Tibial artery (tissue), 4 donors: ENCODE data around the gene GALNT10.

Experiments used
- DNase-seq, 2 donors: peaks; one replicate each; pipeline ENCODE4 v3.0.0-alpha.2; 2019
- H3K27ac ChIP-seq, 2 donors: fragments of 200-600 bp; sonication (generic) in 1 of 2; 1 replicate in 1 of 2; 2 replicates in 1 of 2; pipeline ENCODE4 v1.5.1; 2018 to 2019; ENCODE audit warnings: mild to moderate bottlenecking in 1 of 2
- H3K27me3 ChIP-seq, 2 donors: fragments of 200-600 bp; sonication (generic) in 1 of 2; one replicate each; pipeline versions ENCODE4 v1.5.1 to v1.6.0; 2016 to 2019
- H3K36me3 ChIP-seq, 3 donors: fragments of 200-600 bp; sonication (generic) in 2 of 3; one replicate each; pipeline ENCODE4 v1.5.1; 2016 to 2019; ENCODE audit warnings: mild to moderate bottlenecking in 2 of 3
- H3K4me1 ChIP-seq, 4 donors: fragments of 200-600 bp; sonication (generic) in 2 of 4; 1 replicate in 3 of 4; 2 replicates in 1 of 4; pipeline ENCODE4 v1.5.1; 2016 to 2019
- H3K4me3 ChIP-seq, 2 donors: fragments of 200-600 bp; sonication (generic) in 1 of 2; 1 replicate in 1 of 2; 2 replicates in 1 of 2; pipeline ENCODE4 v1.5.1; 2018 to 2019; ENCODE audit warnings: mild to moderate bottlenecking in 2 of 2
- H3K9me3 ChIP-seq, 3 donors: fragments of 200-600 bp; sonication (generic) in 1 of 3; one replicate each; pipeline ENCODE4 v1.5.1; 2016 to 2019
- intact Hi-C: fragments of 100-400 bp; cut with DNase I; formaldehyde crosslinking; loops from one replicate; pipeline ENCODE4 v1.15.0; 2023; ENCODE audit warnings: low total_unique reads
- TF ChIP-seq, protein P1 (sequence below), 2 experiments: fragments of 200-600 bp in 1 of 2; fragments of 450-650 bp in 1 of 2; IDR thresholded peaks; one replicate each; pipeline ENCODE4 v1.5.1; 2017 to 2019; ENCODE audit warnings: antibody characterized with exemption in 2 of 2, mild to moderate bottlenecking in 1 of 2, moderate library complexity in 1 of 2

Gene GALNT10

DNA sequence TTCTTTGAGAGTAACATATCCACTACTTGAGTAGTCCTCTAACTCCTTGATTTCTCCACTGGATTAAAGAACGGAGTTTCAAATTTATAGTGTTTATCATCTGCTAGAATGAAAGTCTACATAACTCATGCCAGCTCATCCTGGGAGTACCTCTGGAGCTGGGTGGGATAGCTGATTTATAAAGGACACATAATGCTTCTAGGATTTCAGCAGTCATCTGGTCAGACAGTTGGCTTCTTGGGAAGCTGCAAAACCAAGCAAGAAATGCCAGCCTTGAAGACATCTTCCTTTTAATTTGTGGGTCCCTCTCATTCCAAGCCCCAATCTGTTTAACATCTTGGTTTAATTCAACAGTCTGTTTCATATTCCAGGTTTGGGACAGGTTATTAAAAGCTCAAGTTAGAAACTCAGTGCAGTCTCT, 3.2 kb downstream of the GALNT10 start:
- Histone ChIP-seq H3K9me3 (no peaks in the 10 kb centered on the region), H3K4me3 (no peak overlapping the region), H3K4me1 (peaks cover 0 to 51% (median 33%) of the 10 kb centered on the region in 4 donors), H3K27ac (peak overlapping the region in 1 of 2 donors; percentile 14), H3K27me3 (no peaks in the 10 kb centered on the region), H3K36me3 (no peaks in the 10 kb centered on the region)
- intact Hi-C loops: no loop called here
- TF ChIP-seq, protein P1, sequence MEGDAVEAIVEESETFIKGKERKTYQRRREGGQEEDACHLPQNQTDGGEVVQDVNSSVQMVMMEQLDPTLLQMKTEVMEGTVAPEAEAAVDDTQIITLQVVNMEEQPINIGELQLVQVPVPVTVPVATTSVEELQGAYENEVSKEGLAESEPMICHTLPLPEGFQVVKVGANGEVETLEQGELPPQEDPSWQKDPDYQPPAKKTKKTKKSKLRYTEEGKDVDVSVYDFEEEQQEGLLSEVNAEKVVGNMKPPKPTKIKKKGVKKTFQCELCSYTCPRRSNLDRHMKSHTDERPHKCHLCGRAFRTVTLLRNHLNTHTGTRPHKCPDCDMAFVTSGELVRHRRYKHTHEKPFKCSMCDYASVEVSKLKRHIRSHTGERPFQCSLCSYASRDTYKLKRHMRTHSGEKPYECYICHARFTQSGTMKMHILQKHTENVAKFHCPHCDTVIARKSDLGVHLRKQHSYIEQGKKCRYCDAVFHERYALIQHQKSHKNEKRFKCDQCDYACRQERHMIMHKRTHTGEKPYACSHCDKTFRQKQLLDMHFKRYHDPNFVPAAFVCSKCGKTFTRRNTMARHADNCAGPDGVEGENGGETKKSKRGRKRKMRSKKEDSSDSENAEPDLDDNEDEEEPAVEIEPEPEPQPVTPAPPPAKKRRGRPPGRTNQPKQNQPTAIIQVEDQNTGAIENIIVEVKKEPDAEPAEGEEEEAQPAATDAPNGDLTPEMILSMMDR (IDR thresholded peaks at IDR 0.05): no peak
- DNase-seq: no peak

DNA sequence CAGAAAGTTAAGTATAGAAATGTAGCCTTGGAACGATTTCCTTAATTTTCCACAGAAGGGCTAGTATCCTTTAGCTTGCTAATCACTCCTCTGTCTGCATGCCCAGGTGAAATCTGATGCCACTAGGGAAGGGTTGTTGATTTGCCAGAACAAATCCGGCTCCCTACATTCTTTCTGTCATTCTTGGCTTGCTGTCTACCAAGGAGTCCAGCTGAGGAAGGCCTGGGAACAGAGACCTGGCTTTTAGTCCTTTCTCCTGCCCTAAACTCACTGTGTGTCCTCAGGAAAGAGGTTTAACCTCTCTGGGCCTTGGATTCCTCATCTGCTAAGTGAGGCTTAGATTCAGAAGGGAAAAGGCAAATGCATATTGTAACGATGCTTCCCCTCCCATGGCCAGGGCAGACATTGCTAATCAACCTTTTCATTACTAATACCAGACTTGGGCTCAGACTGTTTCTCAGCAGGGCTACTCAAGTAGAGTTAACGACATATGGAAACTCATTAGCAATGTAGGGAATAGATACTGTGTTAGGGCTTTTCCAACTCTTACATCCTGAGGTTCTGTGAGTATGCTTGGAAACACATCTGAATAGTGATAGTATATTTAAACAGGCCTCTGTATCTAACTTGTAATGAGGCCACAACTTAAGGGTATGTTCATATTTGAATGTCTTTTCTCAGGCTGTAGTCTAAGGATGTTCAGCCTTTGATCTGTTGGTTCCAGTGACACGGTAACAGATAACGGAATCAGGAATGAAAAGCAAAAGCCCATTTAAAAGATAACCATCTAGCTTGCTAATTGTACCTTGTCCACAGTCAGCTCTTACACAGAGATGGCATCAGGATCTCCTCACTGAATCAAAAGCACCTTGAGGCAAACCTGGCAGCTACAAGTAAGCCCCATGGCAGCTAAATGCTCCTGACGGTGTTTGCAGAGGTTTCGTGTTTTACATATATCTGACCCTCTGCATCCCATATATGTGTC, 4.1 kb downstream of the GALNT10 start:
- intact Hi-C loops: no loop called here
- no peak for DNase-seq
- Histone ChIP-seq H3K27me3 (no peaks in the 10 kb centered on the region), H3K27ac (no peak overlapping the region), H3K9me3 (no peaks in the 10 kb centered on the region), H3K4me1 (peaks cover 0 to 54% (median 32%) of the 10 kb centered on the region in 4 donors), H3K36me3 (no peaks in the 10 kb centered on the region), H3K4me3 (no peak overlapping the region)
- TF ChIP-seq, protein P1 (IDR thresholded peaks at IDR 0.05): no peak

DNA sequence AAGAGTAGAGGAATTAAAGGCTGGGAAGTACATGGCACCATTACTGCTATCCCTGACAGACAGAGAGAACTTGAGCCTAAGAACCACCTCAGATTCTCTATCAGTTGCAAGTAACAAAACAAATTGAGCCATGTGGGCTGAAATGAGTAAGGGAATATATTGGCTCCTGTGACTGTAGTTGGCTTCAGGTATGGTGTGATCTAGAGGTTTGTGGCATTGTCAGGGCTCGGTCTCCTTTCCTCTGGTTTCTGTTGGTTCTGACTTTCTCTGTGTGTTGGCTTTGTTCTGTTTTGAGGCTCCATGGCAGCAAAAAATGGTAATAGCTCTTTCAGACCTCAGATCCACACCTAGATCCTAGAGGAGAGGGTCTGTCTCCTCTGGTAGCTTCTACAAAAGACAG, 5.7 kb downstream of the GALNT10 start:
- Histone ChIP-seq H3K4me1 (peaks cover 0 to 50% (median 33%) of the 10 kb centered on the region in 4 donors), H3K27me3 (no peaks in the 10 kb centered on the region), H3K27ac (no peak overlapping the region), H3K4me3 (no peak overlapping the region), H3K9me3 (no peaks in the 10 kb centered on the region), H3K36me3 (no peaks in the 10 kb centered on the region)
- no peak for DNase-seq
- intact Hi-C loops: no loop called here
- TF ChIP-seq, protein P1 (IDR thresholded peaks at IDR 0.05): no peak

DNA sequence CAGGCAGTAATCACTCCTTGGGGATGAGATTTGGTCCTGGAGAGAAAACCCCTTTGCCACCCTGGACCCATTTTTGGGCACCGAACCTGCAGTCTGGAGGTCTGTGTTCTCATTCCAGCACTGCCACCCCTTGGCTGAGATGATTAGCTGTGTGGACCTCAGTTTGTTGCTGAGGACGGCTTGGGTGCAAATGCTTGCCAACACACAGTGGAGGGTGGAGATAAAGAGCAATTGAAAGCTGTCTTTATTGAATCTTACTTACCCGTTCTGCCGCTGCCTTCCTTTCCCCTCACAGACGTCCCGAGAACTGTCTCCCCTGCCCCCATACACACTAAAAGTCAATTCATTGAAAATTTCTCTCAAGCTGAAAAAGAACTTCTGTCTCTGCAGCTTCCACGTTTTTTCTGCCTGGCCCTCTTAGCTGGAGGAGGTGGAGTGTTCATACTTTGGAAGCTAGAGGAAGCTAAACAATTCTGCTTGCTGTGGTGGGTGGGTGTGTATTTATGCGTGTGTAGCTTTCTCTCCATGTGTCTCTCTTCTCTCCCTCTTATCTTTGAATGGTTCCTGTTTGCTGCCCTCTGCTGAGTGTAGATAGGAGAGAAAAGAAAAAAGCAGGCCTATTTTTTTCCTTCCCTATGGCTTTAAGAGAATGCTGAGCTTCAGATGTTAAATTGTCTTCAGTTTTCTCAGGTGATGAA, 6.6 kb downstream of the GALNT10 start:
- TF ChIP-seq, protein P1 (IDR thresholded peaks at IDR 0.05): no peak
- H3K27ac ChIP-seq: no peak overlapping the region
- H3K4me1 ChIP-seq: peaks cover 0 to 42% (median 25%) of the 10 kb centered on the region in 4 donors
- intact Hi-C loops: no loop called here
- no peak overlapping the region for H3K4me3 ChIP-seq
- H3K9me3 ChIP-seq: no peaks in the 10 kb centered on the region
- DNase-seq: no peak
- H3K27me3 ChIP-seq: no peaks in the 10 kb centered on the region
- H3K36me3 ChIP-seq: no peaks in the 10 kb centered on the region

DNA sequence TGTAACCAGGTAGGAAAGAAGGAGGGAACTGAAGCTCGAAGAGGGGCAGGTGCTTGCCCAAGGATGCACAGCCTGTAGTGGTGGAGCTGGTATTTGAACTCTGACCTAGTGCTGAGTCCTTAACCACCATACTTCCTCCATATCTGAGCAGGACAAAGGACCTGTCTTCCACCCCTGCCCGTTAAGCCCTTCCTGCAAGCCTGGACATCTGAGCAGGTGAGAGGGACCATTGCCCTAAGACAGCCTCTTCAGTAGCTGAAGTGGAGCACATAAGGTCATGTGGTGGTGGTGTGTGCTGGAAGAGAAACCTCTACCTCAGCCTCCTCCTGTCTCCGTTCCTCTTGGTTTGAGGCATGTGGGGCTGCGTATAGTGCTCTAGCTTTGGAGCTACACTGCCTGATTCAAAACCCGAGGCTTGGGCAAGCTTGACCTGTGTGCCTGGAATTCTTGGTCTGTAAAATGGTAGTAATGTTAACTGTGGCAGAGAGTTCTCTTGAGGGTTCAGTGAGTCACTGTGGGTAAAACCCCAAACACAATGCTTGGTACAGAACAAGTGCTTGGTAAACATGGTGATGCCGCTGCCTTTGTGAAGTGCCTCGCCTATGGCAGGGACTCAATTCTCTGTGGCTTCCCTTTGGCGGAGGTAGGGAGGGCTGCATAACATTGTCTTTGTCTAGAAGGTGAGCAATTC, 7.4 kb downstream of the GALNT10 start:
- no peaks in the 10 kb centered on the region for H3K36me3 ChIP-seq
- TF ChIP-seq, protein P1 (IDR thresholded peaks at IDR 0.05): no peak
- no peak overlapping the region for H3K4me3 ChIP-seq
- H3K27me3 ChIP-seq: no peaks in the 10 kb centered on the region
- DNase-seq: no peak
- peaks cover 0 to 34% (median 17%) of the 10 kb centered on the region in 4 donors for H3K4me1 ChIP-seq
- H3K9me3 ChIP-seq: no peaks in the 10 kb centered on the region
- intact Hi-C loops: no loop called here
- H3K27ac ChIP-seq: no peak overlapping the region
